Heart right ventricle (tissue), 16 donors: ENCODE data around the gene BICC1. TPM values are rescaled to one million over a fixed set of nuclear protein-coding genes. Genes with fewer than 3 reads are reported as not detected.

Experiments
- ATAC-seq, 8 donors: fragments of 200-7000 bp; cut with Tn5 transposase; one replicate each; pipeline ENCODE4 v1.9.1; 2020; ENCODE audit warnings: mild to moderate bottlenecking in 8 of 8, moderate library complexity in 8 of 8, moderate number of reproducible peaks in 1 of 8
- DNase-seq, 2 donors: peaks; one replicate each; pipeline ENCODE4 v3.0.0-alpha.2; 2020
- H3K27ac ChIP-seq, 10 donors: fragments of 200-600 bp; sonication (generic) in 2 of 10; one replicate each; pipeline versions ENCODE4 v1.5.0 to v1.8.0; 2020 to 2022; ENCODE audit warnings: mild to moderate bottlenecking in 3 of 10
- H3K27me3 ChIP-seq, 7 donors: fragments of 200-600 bp; one replicate each; pipeline ENCODE4 v1.8.0; 2021 to 2022; ENCODE audit warnings: mild to moderate bottlenecking in 2 of 7
- H3K36me3 ChIP-seq, 9 donors: fragments of 200-600 bp; sonication (generic) in 1 of 9; one replicate each; pipeline versions ENCODE4 v1.5.0 to v1.8.0; 2020 to 2022; ENCODE audit warnings: mild to moderate bottlenecking in 2 of 9
- H3K4me1 ChIP-seq, 9 donors: fragments of 200-600 bp; sonication (generic) in 1 of 9; one replicate each; pipeline versions ENCODE4 v1.5.0 to v1.8.0; 2020 to 2022; ENCODE audit warnings: mild to moderate bottlenecking in 4 of 9
- H3K4me3 ChIP-seq, 10 donors: fragments of 200-600 bp; sonication (generic) in 2 of 10; one replicate each; pipeline versions ENCODE4 v1.5.0 to v1.8.0; 2020 to 2022; ENCODE audit warnings: mild to moderate bottlenecking in 7 of 10, moderate library complexity in 2 of 10
- H3K9me3 ChIP-seq, 11 donors: fragments of 200-600 bp in 10 of 11; sonication (generic) in 2 of 11; one replicate each; pipeline versions ENCODE4 v1.5.0 to v1.8.0; 2013 to 2022; ENCODE audit warnings: mild to moderate bottlenecking in 2 of 11, control low read depth in 1 of 11, moderate library complexity in 1 of 11
- CTCF ChIP-seq, 9 donors: fragments of 200-600 bp; sonication (generic) in 2 of 9; IDR thresholded peaks; one replicate each; pipeline versions ENCODE4 v1.5.0 to v1.8.0; 2021 to 2022; ENCODE audit warnings: antibody characterized with exemption in 9 of 9, mild to moderate bottlenecking in 5 of 9, moderate library complexity in 1 of 9
- WGBS, 2 donors: extraction: QIAGEN DNeasy Blood & Tissue Kit; methylation state at CpG; one replicate each; pipeline ENCODE4 v1.1.7; 2013; ENCODE audit warnings: inconsistent platforms in 1 of 2; 5-methylcytosine and 5-hydroxymethylcytosine counted together
- intact Hi-C, 10 donors: fragments of 100-400 bp; cut with DNase I; formaldehyde crosslinking; loops; one replicate each; pipeline versions ENCODE4 v1.11.1 to v1.14.2; 2022
- polyA plus RNA-seq, 2 donors: library from polyadenylated mRNA; stranded (reverse); fragments of 200-250 nt; gene quantifications; one replicate each; pipeline ENCODE4 v1.2.3, GENCODE V29; 2013
- total RNA-seq, 10 donors: library from RNA; stranded (reverse); fragmentation: NEBNext Ultra II Directional in 3 of 10; extraction: Animal tissue kit (Norgen Biotek cat#: 25700) in 3 of 10; gene quantifications; one replicate each; pipeline versions ENCODE4 v1.2.1 to v1.2.4, GENCODE V29; 2021 to 2023
- donor health status: Arrhythmogenic right ventricular cardiomyopathy.
- donor health status: ischemic (EF 13 %, LVEDD 7.1; RV severe dilation, severe dysfunction).
- donor health status: healthy with polysubstance abuse.
- donor health status: DM: no; HTN: yes; CAD: no.
- donor health status: DM: no; HTN: no; CAD: no.
- donor health status: ischemic (EF 25% LVEDD 6.9; RV normal size, moderate dysfunction).
- donor health status: ischemic (EF 25% LVEDD 5.7; RV mildly dilated, moderate dysfunction).
- donor health status: healthy.
- donor health status: DM: yes; HTN: yes; CAD: no.
- donor health status: Ischemic cardiomyopathy.
- donor health status: ischemic (EF 35%, LVEDD 5.7; RV mildly dilated, moderate dysfunction).
- donor health status: nonischemic (EF 11% LVEDD 7.7; RV severe dilation, severe dysfunction).
- donor health status: DM: yes; HTN: yes; CAD: no.
- donor health status: PGD.
- donor health status: ischemic (EF 29% LVEDD 5.4; RV normal size, mild dysfunction).
- donor health status: nonischemic (EF 23%, LVEDD 6.1; RV moderate dilation, normal function).

The BICC1 gene
- total and polyA plus RNA-seq, 12 donors: 1.6 to 9.2 (median 5.0) TPM

GRCh38 chr10:58535311-58535710 is 22.6 kb downstream of the BICC1 start:
- TF ChIP-seq CTCF (IDR thresholded peaks at IDR 0.05): no peak
- no peak for DNase-seq
- 94 to 97% methylated on average over 3 of the region's 3 CpGs for WGBS, 2 donors
- no peaks in the 10 kb centered on the region for H3K27me3 ChIP-seq
- no peak overlapping the region for H3K4me3 ChIP-seq
- intact Hi-C loops: loop anchor here in 1 of 10 donors (10.0 kb wide), 1 partner anchor 109 kb away; no protein-coding TSS in a partner anchor
- no peak overlapping the region for H3K27ac ChIP-seq
- no peaks in the 10 kb centered on the region for H3K36me3 ChIP-seq
- H3K4me1 ChIP-seq: no peaks in the 10 kb centered on the region
- peaks cover 0 to 89% (median 14%) of the 10 kb centered on the region in 11 donors for H3K9me3 ChIP-seq
- no peak for ATAC-seq

- Histone ChIP-seq H3K4me3 (no peak overlapping the region), H3K27me3 (no peaks in the 10 kb centered on the region), H3K4me1 (peaks cover 0 to 6% (median 0%) of the 10 kb centered on the region in 9 donors), H3K27ac (no peak overlapping the region), H3K36me3 (no peaks in the 10 kb centered on the region), H3K9me3 (peaks cover 0 to 19% (median 2%) of the 10 kb centered on the region in 11 donors)
- intact Hi-C loops: no loop called here
- no peak for DNase-seq
- ATAC-seq: no peak
- TF ChIP-seq CTCF (IDR thresholded peaks at IDR 0.05): no peak
These were observed 30.5 kb downstream of the BICC1 start for GRCh38 chr10:58543141-58543540.

GRCh38 chr10:58544135-58544534 is 31.5 kb downstream of the BICC1 start:
- no peaks in the 10 kb centered on the region for H3K36me3 ChIP-seq
- WGBS, 2 donors: 69 to 77% methylated on average over 1 of the region's 1 CpG
- H3K4me3 ChIP-seq: no peak overlapping the region
- peaks cover 0 to 6% (median 0%) of the 10 kb centered on the region in 9 donors for H3K4me1 ChIP-seq
- H3K27ac ChIP-seq: no peak overlapping the region
- no peaks in the 10 kb centered on the region for H3K27me3 ChIP-seq
- ATAC-seq: no peak
- no peak for TF ChIP-seq CTCF (IDR thresholded peaks at IDR 0.05)
- H3K9me3 ChIP-seq: peaks cover 0 to 15% (median 0%) of the 10 kb centered on the region in 11 donors
- intact Hi-C loops: no loop called here
- DNase-seq: no peak

GRCh38 chr10:58545427-58545826 is 32.8 kb downstream of the BICC1 start:
- no peak for ATAC-seq
- no peak overlapping the region for H3K4me3 ChIP-seq
- TF ChIP-seq CTCF (IDR thresholded peaks at IDR 0.05): no peak
- H3K27ac ChIP-seq: peak overlapping the region in 1 of 10 donors; percentile 3
- WGBS, 2 donors: 73 to 80% methylated on average over 4 of the region's 4 CpGs
- peaks cover 0 to 2% (median 0%) of the 10 kb centered on the region in 11 donors for H3K9me3 ChIP-seq
- H3K36me3 ChIP-seq: no peaks in the 10 kb centered on the region
- DNase-seq: no peak
- intact Hi-C loops: no loop called here
- peaks cover 0 to 6% (median 0%) of the 10 kb centered on the region in 9 donors for H3K4me1 ChIP-seq
- no peaks in the 10 kb centered on the region for H3K27me3 ChIP-seq
